NCI-H146 (cell line): ENCODE results near the gene COL23A1.

Experiments used
- DNase-seq: peaks from one replicate; lab custom pipeline; 2025; lab: John Stamatoyannopoulos, UW

COL23A1 gene

GRCh38 chr5:178554311-178554710 is 35.9 kb downstream of the COL23A1 start:
- DNase-seq = no peak

DNA sequence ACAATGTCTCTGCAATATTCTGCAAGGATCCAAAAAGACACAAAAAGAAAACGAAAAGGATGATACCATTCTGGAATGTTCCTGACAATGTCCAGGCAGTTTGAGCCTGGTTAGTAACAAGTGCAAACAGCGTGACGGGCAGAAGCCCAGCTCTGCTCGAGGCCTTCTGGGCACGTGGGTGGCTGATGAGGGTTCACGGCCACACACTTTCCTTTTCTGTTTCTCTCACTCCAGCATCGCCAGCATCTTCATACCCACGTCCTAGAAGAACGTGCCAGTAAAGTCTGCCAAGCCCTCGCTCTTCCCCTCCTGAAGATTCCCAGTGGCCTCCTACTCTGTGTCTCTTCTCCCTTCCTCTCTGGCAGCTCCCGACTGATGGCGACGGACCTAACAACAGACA is 36.7 kb downstream of the COL23A1 start:
- no peak for DNase-seq

GRCh38 chr5:178551468-178551867 is 38.7 kb downstream of the COL23A1 start:
- DNase-seq = no peak

GRCh38 chr5:178551059-178551458 is 39.1 kb downstream of the COL23A1 start:
- no peak for DNase-seq

GRCh38 chr5:178548746-178549145 is 41.4 kb downstream of the COL23A1 start:
- DNase-seq = no peak

DNA sequence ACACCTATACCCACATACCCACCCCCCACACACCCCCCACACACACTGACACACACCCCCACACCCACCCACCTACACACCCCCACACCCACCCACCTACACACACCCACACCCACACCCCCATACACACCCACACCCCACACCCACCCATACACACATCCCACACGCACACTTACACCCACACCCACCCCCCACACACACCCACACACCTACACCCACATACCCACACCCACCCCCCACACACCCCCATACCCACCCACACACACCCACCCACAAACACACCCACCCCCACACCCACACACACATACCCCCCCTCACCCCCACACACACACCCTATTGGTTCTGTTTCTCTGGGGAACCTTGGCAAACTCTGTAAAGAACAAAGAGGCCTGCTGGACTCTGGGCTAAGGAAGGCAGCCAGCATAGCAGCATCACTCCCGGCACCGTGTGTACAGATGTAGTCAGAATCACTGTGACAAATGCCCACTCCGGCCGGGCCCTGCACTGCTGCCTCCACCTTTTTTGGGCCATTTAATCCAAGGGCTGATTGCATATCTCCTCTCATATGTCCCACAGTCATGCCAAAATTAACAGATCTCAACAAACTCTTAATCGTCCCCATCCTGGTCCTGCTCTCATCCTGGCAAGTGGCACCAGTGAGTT is 42.3 kb downstream of the COL23A1 start:
- no peak for DNase-seq

DNA sequence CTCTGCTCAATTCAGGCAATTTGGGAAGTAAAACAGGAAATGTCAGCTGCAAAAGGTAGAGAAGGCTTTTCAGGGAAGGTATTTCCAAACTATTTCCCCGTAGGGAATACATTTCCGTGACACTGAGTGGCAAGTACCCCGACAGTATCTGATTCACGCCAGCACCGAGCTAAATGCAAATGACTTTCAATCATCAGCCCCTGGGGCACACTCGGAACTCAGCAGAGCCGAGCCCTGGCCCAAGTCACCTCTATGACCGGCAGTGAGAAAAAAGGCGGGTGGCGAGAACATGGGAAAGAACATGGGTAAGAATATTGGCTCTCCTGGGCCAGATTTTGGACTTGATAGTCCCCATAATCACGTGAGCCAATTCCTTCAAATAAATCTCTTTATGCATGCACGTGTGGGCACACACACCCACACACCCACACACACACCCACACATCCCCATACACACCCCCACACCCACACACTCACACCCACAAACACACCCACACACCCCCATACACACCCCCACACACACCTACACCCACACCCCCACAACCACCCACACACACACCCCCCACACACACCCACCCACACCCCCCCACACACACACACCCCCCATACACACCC is 43.0 kb downstream of the COL23A1 start:
- no peak for DNase-seq

GRCh38 chr5:178546675-178547033 is 43.5 kb downstream of the COL23A1 start:
- DNase-seq = no peak

DNA sequence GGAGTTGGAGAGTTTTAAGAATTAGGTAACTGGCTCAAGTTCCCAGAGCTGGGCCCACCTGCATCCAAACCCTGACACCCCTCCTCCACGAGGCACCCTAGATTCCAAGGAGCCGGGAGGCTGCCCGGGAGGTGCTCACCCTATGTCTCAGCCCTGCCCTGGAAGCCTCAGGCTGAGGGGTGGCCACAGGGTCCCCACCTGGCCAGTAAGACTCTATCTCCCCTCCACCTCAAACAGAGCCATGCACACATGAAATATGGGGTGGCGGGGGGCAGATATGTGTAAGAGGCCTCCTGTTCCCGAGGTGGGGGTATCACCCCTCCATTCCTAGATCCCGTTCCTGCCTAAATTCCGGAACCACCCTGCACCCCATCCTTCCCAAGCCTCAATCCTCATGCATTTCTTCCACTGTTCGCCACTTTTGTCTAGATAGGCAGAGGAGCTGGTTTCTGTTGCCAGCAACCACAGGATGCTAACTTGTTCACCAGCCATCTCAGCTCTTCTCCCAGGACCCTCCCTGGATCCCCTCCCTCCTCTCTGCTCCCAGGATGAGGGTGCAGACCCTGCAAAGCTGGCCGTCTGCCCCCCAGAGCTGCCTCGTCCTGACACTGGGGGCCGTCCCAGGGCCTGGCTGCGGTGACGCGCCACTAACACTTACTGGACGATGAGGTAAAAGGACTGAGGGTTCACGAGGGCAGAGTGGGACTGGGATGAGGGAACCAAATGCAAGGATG is 44.1 kb downstream of the COL23A1 start:
- no peak for DNase-seq

DNA sequence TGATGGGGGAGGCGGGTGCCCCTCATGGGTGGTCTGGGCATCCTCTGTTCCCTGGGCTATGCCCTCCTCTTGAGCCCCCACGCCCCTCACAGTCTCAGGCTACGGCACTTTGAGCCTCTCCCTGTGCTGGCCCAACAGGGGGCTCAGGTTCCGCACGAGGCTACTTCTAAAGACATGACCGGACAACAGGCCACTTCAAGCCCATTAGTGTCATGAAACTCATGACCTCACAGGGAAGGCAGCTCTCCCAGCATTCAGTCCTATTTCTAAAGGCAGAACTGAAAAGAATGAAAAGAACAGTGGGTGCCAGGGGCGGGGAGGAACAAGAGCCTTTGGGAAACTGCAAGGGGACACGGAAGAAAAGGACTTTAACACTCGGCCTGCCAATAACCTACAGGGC is 45.0 kb downstream of the COL23A1 start:
- no peak for DNase-seq

- no peak for DNase-seq
These were observed 45.9 kb downstream of the COL23A1 start for GRCh38 chr5:178544166-178544834.

DNA sequence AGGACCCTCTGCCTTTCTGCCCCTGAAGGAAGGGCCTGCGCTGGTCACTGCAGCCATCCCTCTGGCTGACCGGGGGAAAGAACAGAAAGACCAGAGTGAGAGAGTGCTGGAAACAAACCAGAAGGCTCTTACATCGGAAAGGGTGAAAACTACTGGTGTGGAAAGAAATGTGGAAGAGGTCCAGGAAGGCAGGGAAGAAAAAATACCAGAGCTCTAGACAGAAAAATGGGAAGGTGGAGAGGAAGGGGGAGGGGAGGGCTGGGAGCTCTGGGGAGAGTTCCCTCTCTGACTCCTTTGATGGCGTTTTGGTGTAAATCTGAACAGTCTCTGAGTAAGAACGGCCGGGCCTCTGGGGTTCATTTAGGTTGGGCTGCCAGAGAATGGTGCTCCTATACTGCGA is 47.7 kb downstream of the COL23A1 start:
- DNase-seq = no peak

DNA sequence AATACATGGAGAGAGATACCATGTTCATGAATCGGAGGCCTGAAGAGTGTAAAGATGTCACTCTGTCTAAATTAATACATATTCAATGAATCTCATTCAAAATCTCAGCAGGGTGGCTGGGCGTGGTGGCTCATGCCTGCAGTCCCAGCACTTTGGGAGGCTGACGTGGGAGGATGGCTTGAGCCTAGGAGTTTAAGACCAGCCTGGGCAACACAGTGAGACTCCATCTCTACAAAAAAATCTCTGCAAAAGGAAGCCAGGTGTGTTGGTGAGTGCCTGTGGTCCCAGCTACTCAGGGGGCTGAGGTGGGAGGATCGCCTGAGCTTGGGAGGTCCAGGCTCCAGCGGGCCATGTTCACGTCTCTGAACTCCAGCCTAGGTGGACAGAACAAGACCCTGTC is 49.7 kb downstream of the COL23A1 start:
- no peak for DNase-seq

DNA sequence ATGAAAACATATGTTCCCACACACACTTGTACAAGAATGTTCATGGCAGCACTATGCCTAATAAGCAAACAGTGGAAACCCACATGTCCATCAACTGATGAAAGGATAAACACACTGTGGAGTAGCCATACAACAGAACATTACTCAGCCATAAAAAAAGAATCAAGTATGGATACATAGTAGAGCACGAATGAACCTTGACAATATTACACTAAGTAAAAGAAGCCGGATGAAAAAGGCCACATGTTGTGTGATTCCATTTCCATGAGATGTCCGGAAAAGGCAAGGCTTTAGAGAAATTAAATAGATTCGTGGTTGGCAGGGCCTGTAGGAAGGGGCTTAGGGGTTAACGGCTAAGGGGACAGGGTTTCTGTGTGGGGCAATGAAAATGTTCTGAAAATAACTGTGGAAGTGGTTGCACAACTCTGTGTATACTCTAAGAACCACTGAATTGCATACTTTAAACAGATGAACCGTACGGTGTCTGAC is 51.4 kb downstream of the COL23A1 start:
- DNase-seq = no peak

GRCh38 chr5:178537467-178538371 is 52.5 kb downstream of the COL23A1 start:
- no peak for DNase-seq

- no peak for DNase-seq
These were observed 53.4 kb downstream of the COL23A1 start for GRCh38 chr5:178536541-178537466.

DNA sequence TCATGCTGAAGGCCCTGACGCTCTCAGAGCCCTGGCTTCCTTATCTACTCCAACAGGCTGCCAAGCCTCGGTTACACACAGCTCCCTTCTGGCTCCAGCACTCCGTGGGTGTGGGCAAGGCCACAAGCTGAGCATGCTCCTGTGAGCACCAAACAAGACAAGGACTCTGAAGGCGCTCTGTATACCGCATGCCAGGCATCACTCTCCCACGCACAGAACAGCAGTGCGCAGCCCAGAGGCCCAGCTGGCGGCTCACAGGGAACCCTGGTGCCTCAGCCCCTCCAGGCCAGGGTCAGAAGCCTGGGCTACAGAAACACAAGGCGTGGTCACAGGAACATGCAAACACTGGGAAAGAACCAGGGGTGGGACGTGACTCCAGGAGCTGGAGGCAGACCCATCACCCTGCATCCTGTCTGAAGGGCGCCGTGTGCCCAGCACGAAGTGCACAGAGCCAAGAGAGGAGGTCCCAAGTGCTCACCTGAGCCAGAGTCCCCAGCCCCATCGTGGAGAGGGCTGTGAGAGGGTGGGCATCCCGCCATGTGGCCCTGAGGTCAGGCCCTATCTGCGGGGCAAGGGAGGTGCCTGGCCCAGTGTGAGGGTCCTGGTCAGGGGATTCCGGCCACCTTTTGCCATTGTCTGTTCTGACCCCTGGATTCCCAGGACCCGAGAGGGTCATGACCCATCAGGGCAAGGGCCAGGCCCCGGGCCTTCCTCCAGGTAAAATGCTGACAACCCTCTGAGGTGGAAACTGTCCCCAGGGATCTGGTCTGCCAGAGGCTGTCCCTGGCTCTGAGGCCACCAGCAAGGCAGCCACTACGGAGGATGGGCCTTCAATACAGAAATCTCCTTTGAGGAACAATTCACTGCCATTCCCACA is 54.7 kb downstream of the COL23A1 start:
- no peak for DNase-seq

DNA sequence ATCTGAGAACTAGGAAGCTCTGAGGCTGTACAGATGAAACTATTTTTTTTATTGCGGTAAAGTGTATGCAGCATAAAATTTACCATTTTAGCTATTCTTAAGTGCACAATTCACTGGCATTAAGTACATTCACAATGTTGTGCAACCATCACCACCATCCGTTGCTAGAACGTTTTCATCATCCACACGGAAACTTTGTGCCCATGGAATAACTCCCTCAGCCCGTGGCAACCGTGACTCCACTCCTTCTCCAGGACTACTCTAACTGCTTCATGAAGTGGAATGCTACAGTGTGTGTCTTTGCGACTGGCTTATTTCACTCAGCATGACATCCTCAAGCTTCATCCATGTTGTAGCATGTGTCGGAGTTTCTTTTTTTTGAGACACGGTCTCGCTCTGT is 57.1 kb downstream of the COL23A1 start:
- DNase-seq = no peak

GRCh38 chr5:178532666-178533065 is 57.5 kb downstream of the COL23A1 start:
- no peak for DNase-seq

GRCh38 chr5:178532236-178532635 is 58.0 kb downstream of the COL23A1 start:
- DNase-seq = no peak
